ENCODE measurements around the gene KLHDC10. TPM values are rescaled to one million over a fixed set of nuclear protein-coding genes. Genes with fewer than 3 reads are reported as not detected.
A peak's percentile ranks its signal among the peaks of the same experiment; 100 is the strongest.
"Not testable (repeated sequence)": the region's sequence is repeated elsewhere in the genome, so short reads cannot be mapped to it uniquely, and the experiment has no call there.

Gene KLHDC10
- total RNA-seq, 1 donor from 2014 or later, result 34.2 TPM

DNA sequence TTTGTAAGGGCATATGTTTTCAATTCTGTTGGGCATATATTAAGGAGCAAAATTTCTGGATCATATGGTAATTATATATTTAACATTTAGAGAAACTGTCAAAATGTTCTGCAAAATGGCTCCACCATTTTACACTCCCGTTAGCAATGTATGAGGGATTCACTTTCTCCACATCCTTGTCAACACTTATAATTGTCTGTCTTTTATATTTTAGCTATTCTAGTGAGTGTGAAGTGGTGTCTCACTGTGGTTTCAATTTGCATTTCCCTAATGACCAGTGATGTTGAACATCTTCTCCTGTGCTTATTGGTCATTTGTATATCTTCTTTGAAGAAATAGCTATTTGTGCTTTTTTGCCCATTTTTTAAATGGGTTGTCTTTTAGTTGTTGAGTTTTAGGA is 8.1 kb upstream of the KLHDC10 start:
- intact Hi-C loops (cut with DNase I), result no loop called here
- Histone ChIP-seq H3K4me1 (no peaks in the 10 kb centered on the region), H3K36me3 (no peaks in the 10 kb centered on the region), H3K9me3 (no peaks in the 10 kb centered on the region), H3K27me3 (ENCODE audit: low read depth) (no peaks in the 10 kb centered on the region), H3K27ac (no peak overlapping the region), H3K4me3 (no peak overlapping the region)
- DNase-seq, result no peak
- TF ChIP-seq, protein P1, sequence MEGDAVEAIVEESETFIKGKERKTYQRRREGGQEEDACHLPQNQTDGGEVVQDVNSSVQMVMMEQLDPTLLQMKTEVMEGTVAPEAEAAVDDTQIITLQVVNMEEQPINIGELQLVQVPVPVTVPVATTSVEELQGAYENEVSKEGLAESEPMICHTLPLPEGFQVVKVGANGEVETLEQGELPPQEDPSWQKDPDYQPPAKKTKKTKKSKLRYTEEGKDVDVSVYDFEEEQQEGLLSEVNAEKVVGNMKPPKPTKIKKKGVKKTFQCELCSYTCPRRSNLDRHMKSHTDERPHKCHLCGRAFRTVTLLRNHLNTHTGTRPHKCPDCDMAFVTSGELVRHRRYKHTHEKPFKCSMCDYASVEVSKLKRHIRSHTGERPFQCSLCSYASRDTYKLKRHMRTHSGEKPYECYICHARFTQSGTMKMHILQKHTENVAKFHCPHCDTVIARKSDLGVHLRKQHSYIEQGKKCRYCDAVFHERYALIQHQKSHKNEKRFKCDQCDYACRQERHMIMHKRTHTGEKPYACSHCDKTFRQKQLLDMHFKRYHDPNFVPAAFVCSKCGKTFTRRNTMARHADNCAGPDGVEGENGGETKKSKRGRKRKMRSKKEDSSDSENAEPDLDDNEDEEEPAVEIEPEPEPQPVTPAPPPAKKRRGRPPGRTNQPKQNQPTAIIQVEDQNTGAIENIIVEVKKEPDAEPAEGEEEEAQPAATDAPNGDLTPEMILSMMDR (IDR thresholded peaks at IDR 0.05), result no peak
- no peak for ATAC-seq

DNA sequence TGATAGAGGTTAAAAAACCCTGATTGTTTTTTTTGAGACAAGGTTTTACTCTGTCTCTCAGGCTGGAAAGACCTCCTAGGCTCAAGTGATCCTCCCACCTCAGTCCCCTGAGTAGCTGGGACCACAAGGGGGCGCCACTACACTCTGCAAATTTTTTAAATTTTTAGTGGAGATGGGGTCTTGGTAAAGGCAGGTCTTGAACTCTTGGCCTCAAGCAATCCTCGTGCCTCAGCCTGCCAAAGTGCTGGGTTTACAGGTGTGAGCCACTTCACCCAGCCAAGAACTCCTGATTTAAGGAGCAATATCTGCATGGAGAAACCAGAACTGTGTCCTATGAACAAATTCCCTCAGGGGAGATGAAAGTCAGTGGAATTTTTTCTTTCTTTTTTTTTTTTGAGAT is 7.3 kb upstream of the KLHDC10 start:
- Histone ChIP-seq H3K27me3 (ENCODE audit: low read depth) (no peaks in the 10 kb centered on the region), H3K36me3 (no peaks in the 10 kb centered on the region), H3K4me1 (no peaks in the 10 kb centered on the region), H3K27ac (no peak overlapping the region), H3K4me3 (no peak overlapping the region), H3K9me3 (no peaks in the 10 kb centered on the region)
- ATAC-seq, result peak; percentile 56 to 80
- DNase-seq, result peak; percentile 67
- intact Hi-C loops (cut with DNase I), result no loop called here
- TF ChIP-seq, protein P1 (IDR thresholded peaks at IDR 0.05), result peak; percentile 75

DNA sequence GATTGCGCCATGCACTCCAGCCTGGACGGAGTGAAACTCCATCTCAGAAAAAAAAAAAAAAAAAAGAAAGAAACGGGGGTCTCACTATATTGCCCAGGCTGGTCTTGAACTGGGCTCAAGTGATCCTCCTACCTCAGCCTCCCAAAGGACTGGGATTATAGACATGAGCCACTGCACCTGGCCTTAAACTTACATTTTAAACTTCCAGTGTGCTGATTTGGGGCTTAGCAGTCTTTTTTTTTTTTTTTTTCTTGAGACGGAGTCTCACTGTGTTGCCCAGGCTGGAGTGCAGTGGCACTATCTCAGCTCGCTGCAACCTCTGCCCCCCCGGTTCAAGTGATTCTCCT is 5.8 kb upstream of the KLHDC10 start:
- H3K27me3 ChIP-seq (ENCODE audit: low read depth); DNase-seq; H3K4me1 ChIP-seq; ATAC-seq; H3K9me3 ChIP-seq; intact Hi-C loops (cut with DNase I); H3K4me3 ChIP-seq; H3K36me3 ChIP-seq; H3K27ac ChIP-seq: not testable (repeated sequence)

- TF ChIP-seq, protein P1 (IDR thresholded peaks at IDR 0.05), result no peak
- no peak overlapping the region for H3K4me3 ChIP-seq
- H3K4me1 ChIP-seq, result no peaks in the 10 kb centered on the region
- ATAC-seq (no peak), DNase-seq (no peak)
- H3K27me3 ChIP-seq (ENCODE audit: low read depth), result no peaks in the 10 kb centered on the region
- intact Hi-C loops (cut with DNase I), result no loop called here
- H3K9me3 ChIP-seq, result no peaks in the 10 kb centered on the region
- H3K36me3 ChIP-seq, result no peaks in the 10 kb centered on the region
- H3K27ac ChIP-seq, result no peak overlapping the region
Measured at GRCh38 chr7:130065500-130066152, 4.7 kb upstream of the KLHDC10 start.

GRCh38 chr7:130069179-130069977 is 956 bp upstream of the KLHDC10 start:
- H3K27ac ChIP-seq, result peak overlapping the region; percentile 92
- peaks cover 31% of the 10 kb centered on the region for H3K4me1 ChIP-seq
- no peaks in the 10 kb centered on the region for H3K27me3 ChIP-seq (ENCODE audit: low read depth)
- intact Hi-C loops (cut with DNase I), result no loop called here
- TF ChIP-seq, protein P1 (IDR thresholded peaks at IDR 0.05), result no peak
- no peaks in the 10 kb centered on the region for H3K9me3 ChIP-seq
- H3K4me3 ChIP-seq, result peak overlapping the region; percentile 94
- H3K36me3 ChIP-seq, result no peaks in the 10 kb centered on the region
- ATAC-seq (no peak), DNase-seq (no peak)
